Subcutaneous abdominal adipose tissue (tissue), 5 donors: Measurements from ENCODE around the gene RHBDF1.
"Not testable (repeated sequence)": the region's sequence is repeated elsewhere in the genome, so short reads cannot be mapped to it uniquely, and the experiment has no call there.

Experiments used
- H3K27ac ChIP-seq: one replicate; pipeline ENCODE4 v1.7.0; 2013; ENCODE audit warnings: low read depth, mild to moderate bottlenecking, inconsistent platforms, low read length, moderate library complexity
- H3K27me3 ChIP-seq, 5 donors: one replicate each; pipeline ENCODE4 v1.7.0; 2013; ENCODE audit warnings: low read length in 5 of 5, inconsistent platforms in 1 of 5; ENCODE audit not compliant: control insufficient read depth in 5 of 5, insufficient read depth in 4 of 5
- H3K36me3 ChIP-seq, 5 donors: one replicate each; pipeline ENCODE4 v1.7.0; 2013; ENCODE audit warnings: low read length in 5 of 5; ENCODE audit not compliant: control insufficient read depth in 5 of 5, insufficient read depth in 5 of 5
- H3K4me1 ChIP-seq, 5 donors: one replicate each; pipeline ENCODE4 v1.7.0; 2013; ENCODE audit warnings: low read length in 5 of 5, mild to moderate bottlenecking in 3 of 5, moderate library complexity in 1 of 5; ENCODE audit not compliant: control insufficient read depth in 5 of 5, insufficient read depth in 5 of 5
- H3K4me3 ChIP-seq, 5 donors: one replicate each; pipeline ENCODE4 v1.7.0; 2013; ENCODE audit warnings: low read length in 5 of 5, low read depth in 1 of 5
- H3K9ac ChIP-seq, 5 donors: one replicate each; pipeline ENCODE4 v1.7.0; 2013; ENCODE audit warnings: low read length in 5 of 5, mild to moderate bottlenecking in 4 of 5, moderate library complexity in 3 of 5
- H3K9me3 ChIP-seq, 5 donors: one replicate each; pipeline ENCODE4 v1.7.0; 2013; ENCODE audit warnings: low read length in 5 of 5; ENCODE audit not compliant: control insufficient read depth in 5 of 5
- donor health status: healthy.
- donor health status: healthy.
- donor health status: healthy.
- donor health status: healthy.
- donor health status: healthy.

The RHBDF1 gene

GRCh38 chr16:50769-51591 lies 21.5 kb downstream of the RHBDF1 start:
- Histone ChIP-seq H3K4me1 (peaks cover 0 to 19% (median 17%) of the 10 kb centered on the region in 5 donors), H3K9me3 (no peaks in the 10 kb centered on the region), H3K27me3 (no peaks in the 10 kb centered on the region), H3K36me3 (peaks cover 4 to 26% (median 10%) of the 10 kb centered on the region in 5 donors), H3K9ac (no peak overlapping the region), H3K27ac (no peak overlapping the region), H3K4me3 (no peak overlapping the region)

- Histone ChIP-seq H3K27me3 (no peaks in the 10 kb centered on the region), H3K9me3 (no peaks in the 10 kb centered on the region), H3K36me3 (peaks cover 4 to 36% (median 17%) of the 10 kb centered on the region in 5 donors), H3K4me3 (no peak overlapping the region), H3K9ac (no peak overlapping the region), H3K4me1 (peaks cover 0 to under 1% (median 0%) of the 10 kb centered on the region in 5 donors), H3K27ac (no peak overlapping the region)
These were observed 25.2 kb downstream of the RHBDF1 start for GRCh38 chr16:47234-47633.

- peaks cover 4 to 36% (median 17%) of the 10 kb centered on the region in 5 donors for H3K36me3 ChIP-seq
- H3K27me3 ChIP-seq, H3K27ac ChIP-seq, H3K4me3 ChIP-seq, H3K9ac ChIP-seq, H3K9me3 ChIP-seq, H3K4me1 ChIP-seq: not testable (repeated sequence)
These were observed 25.9 kb downstream of the RHBDF1 start for GRCh38 chr16:46510-46909.

GRCh38 chr16:45454-45853 lies 27.0 kb downstream of the RHBDF1 start:
- no peaks in the 10 kb centered on the region for H3K27me3 ChIP-seq
- H3K36me3 ChIP-seq = peaks cover 4 to 32% (median 17%) of the 10 kb centered on the region in 5 donors
- no peak overlapping the region for H3K9ac ChIP-seq
- no peaks in the 10 kb centered on the region for H3K9me3 ChIP-seq
- no peak overlapping the region for H3K4me3 ChIP-seq
- H3K4me1 ChIP-seq = peaks cover 0 to 3% (median 0%) of the 10 kb centered on the region in 5 donors
- no peak overlapping the region for H3K27ac ChIP-seq

- peaks cover 4 to 28% (median 17%) of the 10 kb centered on the region in 5 donors for H3K36me3 ChIP-seq
These were observed 27.8 kb downstream of the RHBDF1 start for GRCh38 chr16:44655-45054.

GRCh38 chr16:43294-43693 lies 29.1 kb downstream of the RHBDF1 start:
- H3K9me3 ChIP-seq = no peaks in the 10 kb centered on the region
- no peak overlapping the region for H3K4me3 ChIP-seq
- H3K27ac ChIP-seq = no peak overlapping the region
- H3K4me1 ChIP-seq = peaks cover 0 to 3% (median 0%) of the 10 kb centered on the region in 5 donors
- no peaks in the 10 kb centered on the region for H3K27me3 ChIP-seq
- H3K36me3 ChIP-seq = peaks cover 4 to 28% (median 17%) of the 10 kb centered on the region in 5 donors
- H3K9ac ChIP-seq = no peak overlapping the region

More at GRCh38 chr16:44655-45054, 27.8 kb downstream of the RHBDF1 start:
- H3K9me3 ChIP-seq = no peaks in the 10 kb centered on the region
- H3K9ac ChIP-seq = no peak overlapping the region
- peaks cover 0 to 3% (median 0%) of the 10 kb centered on the region in 5 donors for H3K4me1 ChIP-seq
- H3K27me3 ChIP-seq = no peaks in the 10 kb centered on the region
- H3K4me3 ChIP-seq = no peak overlapping the region
- H3K27ac ChIP-seq = no peak overlapping the region

GRCh38 chr16:42691-43090 lies 29.7 kb downstream of the RHBDF1 start:
- H3K36me3 ChIP-seq = peaks cover 4 to 28% (median 17%) of the 10 kb centered on the region in 5 donors
- H3K4me3 ChIP-seq = no peak overlapping the region
- no peak overlapping the region for H3K9ac ChIP-seq
- peaks cover 0 to 3% (median 0%) of the 10 kb centered on the region in 5 donors for H3K4me1 ChIP-seq
- H3K27me3 ChIP-seq = no peaks in the 10 kb centered on the region
- no peak overlapping the region for H3K27ac ChIP-seq
- H3K9me3 ChIP-seq = no peaks in the 10 kb centered on the region

GRCh38 chr16:42069-42457 lies 30.4 kb downstream of the RHBDF1 start:
- peak overlapping the region in 2 of 5 donors; percentile 31 to 38 for H3K4me3 ChIP-seq
- no peaks in the 10 kb centered on the region for H3K9me3 ChIP-seq
- H3K27me3 ChIP-seq = no peaks in the 10 kb centered on the region
- H3K36me3 ChIP-seq = peaks cover 4 to 24% (median 15%) of the 10 kb centered on the region in 5 donors
- no peak overlapping the region for H3K9ac ChIP-seq
- H3K27ac ChIP-seq = no peak overlapping the region
- peaks cover 0 to 3% (median 0%) of the 10 kb centered on the region in 5 donors for H3K4me1 ChIP-seq

- Histone ChIP-seq H3K9ac (no peak overlapping the region), H3K9me3 (no peaks in the 10 kb centered on the region), H3K36me3 (peaks cover 0 to 21% (median 14%) of the 10 kb centered on the region in 5 donors), H3K27ac (no peak overlapping the region), H3K27me3 (no peaks in the 10 kb centered on the region), H3K4me3 (peak overlapping the region in 3 of 5 donors; percentile 12 to 38 (median 31)), H3K4me1 (peaks cover 0 to 3% (median 0%) of the 10 kb centered on the region in 5 donors)
These were observed 30.9 kb downstream of the RHBDF1 start for GRCh38 chr16:41439-42068.
